Psoas muscle (tissue), 8 donors: ENCODE results near the gene ARFGAP3. TPM values are rescaled to one million over a fixed set of nuclear protein-coding genes. Genes with fewer than 3 reads are reported as not detected.

Source experiments
- ATAC-seq, 4 donors: fragments of 200-7000 bp; cut with Tn5 transposase; one replicate each; pipeline ENCODE4 v1.9.1; 2020; ENCODE audit warnings: moderate library complexity in 3 of 4, mild to moderate bottlenecking in 2 of 4
- DNase-seq, 2 donors: peaks; one replicate each; pipeline ENCODE4 v3.0.0-alpha.2; 2020
- H3K27ac ChIP-seq: fragments of 200-600 bp; one replicate; pipeline ENCODE4 v1.8.0; 2022
- H3K27me3 ChIP-seq, 3 donors: fragments of 200-600 bp in 1 of 3; one replicate each; pipeline versions ENCODE4 v1.6.1 to v1.8.0; 2013 to 2022; ENCODE audit warnings: low read length in 2 of 3, mild to moderate bottlenecking in 2 of 3, moderate library complexity in 1 of 3; ENCODE audit not compliant: insufficient read depth in 3 of 3
- H3K36me3 ChIP-seq, 2 donors: fragments of 200-600 bp in 1 of 2; one replicate each; pipeline versions ENCODE4 v1.6.1 to v1.8.0; 2013 to 2022; ENCODE audit warnings: low read depth in 1 of 2, mild to moderate bottlenecking in 1 of 2, moderate library complexity in 1 of 2; ENCODE audit not compliant: insufficient read depth in 1 of 2
- H3K4me1 ChIP-seq: fragments of 200-600 bp; one replicate; pipeline ENCODE4 v1.8.0; 2022
- H3K4me3 ChIP-seq: fragments of 200-600 bp; one replicate; pipeline ENCODE4 v1.8.0; 2022; ENCODE audit warnings: mild to moderate bottlenecking
- H3K9me3 ChIP-seq: fragments of 200-600 bp; one replicate; pipeline ENCODE4 v1.8.0; 2022
- WGBS, 3 donors: extraction: QIAGEN DNeasy Blood & Tissue Kit; methylation state at CpG; one replicate each; pipeline versions ENCODE4 v1.1.6 to v1.1.7; 2013; 5-methylcytosine and 5-hydroxymethylcytosine counted together
- intact Hi-C, 2 donors: fragments of 100-400 bp; cut with DNase I; formaldehyde crosslinking; loops; one replicate each; pipeline versions ENCODE4 v1.11.0 to v1.14.2; 2022
- polyA plus RNA-seq, 3 donors: library from polyadenylated mRNA; stranded (reverse); fragments of 200-250 nt; gene quantifications; one replicate each; pipeline ENCODE4 v1.2.3, GENCODE V29; 2013
- total RNA-seq, 4 donors: library from RNA; stranded (reverse); fragmentation: NEBNext Ultra II Directional in 2 of 4; extraction: Animal tissue kit (Norgen Biotek cat#: 25700) in 2 of 4; gene quantifications; one replicate each; pipeline versions ENCODE4 v1.2.1 to v1.2.4, GENCODE V29; 2021 to 2023
- TF ChIP-seq, protein P1 (sequence below): fragments of 200-600 bp; IDR thresholded peaks from one replicate; pipeline ENCODE4 v1.8.0; 2022; ENCODE audit warnings: antibody characterized with exemption
- donor health status: healthy with polysubstance abuse.
- donor health status: DM: no; HTN: no; CAD: no; lungs with moderate emphysema.
- donor health status: Bipolar disorder and iron deficiency.
- donor health status: healthy.
- donor health status: DM: yes; HTN: yes; CAD: no.
- donor health status: DM: no; HTN: no; CAD: no.
- donor health status: DM: no; HTN: no; CAD: no.
- donor health status: DM: yes; HTN: yes; CAD: no.

Gene ARFGAP3
- total and polyA plus RNA-seq, 7 donors = 18.4 to 36.1 (median 23.8) TPM

DNA sequence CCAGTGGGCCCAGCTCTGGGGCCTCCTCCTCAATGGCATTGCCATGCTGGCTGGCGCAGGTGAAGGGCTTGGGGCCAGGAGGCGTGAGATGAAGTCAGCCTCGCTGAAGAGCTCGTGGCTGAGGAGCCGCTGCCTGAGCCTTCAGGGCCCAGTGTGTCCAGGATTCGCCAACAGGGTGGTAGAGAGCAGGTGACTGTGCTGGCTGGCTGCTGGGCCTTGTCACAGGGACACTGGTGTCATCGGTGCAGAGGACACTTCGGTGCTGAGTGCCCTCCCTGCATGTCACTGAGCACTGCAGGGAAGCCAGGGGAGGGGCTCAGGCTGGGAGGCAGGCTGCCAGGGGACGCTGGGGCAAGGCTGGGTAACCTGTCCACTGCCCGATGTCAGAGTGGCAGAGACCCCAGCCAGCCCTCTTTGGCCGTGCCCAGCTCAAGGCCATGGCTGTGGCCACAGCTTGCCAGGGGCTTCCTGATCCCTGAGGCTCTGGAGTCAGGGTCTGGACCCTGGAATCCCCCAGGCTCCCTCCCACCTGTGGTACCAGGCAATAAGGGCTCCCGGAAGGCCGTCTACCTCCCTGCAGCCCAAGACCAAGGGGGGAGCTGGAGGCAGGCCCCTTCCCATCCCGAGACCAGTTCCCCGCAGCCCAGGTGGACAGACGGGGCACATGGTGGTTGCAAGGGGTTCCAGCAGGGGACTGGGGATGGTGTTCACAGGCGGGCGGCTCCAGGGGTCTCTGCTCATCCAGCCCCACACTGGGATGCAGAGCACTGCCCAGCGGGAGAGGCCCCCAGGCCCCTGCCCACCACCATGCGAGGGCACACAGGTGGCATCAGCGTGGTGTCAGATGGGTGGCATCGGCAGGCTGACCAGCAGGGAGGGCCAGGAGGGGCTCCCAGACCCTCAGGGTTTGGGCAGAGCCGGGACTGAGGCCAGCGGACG lies 63.9 kb downstream of the ARFGAP3 start:
- ATAC-seq = peak; percentile 68 to 82 (median 80)
- Histone ChIP-seq H3K27me3 (no peaks in the 10 kb centered on the region), H3K4me3 (no peak overlapping the region), H3K4me1 (peaks cover 9% of the 10 kb centered on the region), H3K27ac (peak overlapping the region; percentile 15), H3K36me3 (peaks cover 0 to 29% of the 10 kb centered on the region in 2 donors), H3K9me3 (no peaks in the 10 kb centered on the region)
- 69 to 74% (median 69%) methylated on average over 24 to 25 of the region's 25 CpGs for WGBS, 3 donors
- TF ChIP-seq, protein P1, sequence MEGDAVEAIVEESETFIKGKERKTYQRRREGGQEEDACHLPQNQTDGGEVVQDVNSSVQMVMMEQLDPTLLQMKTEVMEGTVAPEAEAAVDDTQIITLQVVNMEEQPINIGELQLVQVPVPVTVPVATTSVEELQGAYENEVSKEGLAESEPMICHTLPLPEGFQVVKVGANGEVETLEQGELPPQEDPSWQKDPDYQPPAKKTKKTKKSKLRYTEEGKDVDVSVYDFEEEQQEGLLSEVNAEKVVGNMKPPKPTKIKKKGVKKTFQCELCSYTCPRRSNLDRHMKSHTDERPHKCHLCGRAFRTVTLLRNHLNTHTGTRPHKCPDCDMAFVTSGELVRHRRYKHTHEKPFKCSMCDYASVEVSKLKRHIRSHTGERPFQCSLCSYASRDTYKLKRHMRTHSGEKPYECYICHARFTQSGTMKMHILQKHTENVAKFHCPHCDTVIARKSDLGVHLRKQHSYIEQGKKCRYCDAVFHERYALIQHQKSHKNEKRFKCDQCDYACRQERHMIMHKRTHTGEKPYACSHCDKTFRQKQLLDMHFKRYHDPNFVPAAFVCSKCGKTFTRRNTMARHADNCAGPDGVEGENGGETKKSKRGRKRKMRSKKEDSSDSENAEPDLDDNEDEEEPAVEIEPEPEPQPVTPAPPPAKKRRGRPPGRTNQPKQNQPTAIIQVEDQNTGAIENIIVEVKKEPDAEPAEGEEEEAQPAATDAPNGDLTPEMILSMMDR = no peak
- intact Hi-C loops = no loop called here
- peak; percentile 56 to 69 for DNase-seq

DNA sequence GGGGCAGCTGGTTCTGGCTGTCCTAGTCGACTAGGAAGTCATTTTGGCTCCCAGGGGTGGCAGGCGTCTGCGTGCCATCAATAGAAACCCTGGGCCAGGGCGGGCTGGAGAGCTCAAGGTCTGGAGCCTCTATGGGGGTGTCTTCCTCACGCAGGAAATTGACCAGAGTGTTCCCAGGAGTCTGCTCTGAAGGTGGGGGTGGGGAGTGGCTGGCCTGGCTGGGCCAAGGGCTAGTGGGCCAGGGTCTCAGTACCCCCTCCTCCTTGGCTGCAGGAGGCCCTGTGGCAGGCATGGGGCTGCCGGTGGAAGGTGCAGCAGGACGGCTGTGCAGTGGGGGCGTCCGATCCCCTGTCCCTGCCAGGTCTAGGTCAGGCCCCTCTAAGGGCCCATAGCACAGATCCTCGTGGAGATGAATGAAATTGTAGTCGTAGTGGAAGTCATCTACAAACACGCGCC lies 64.6 kb downstream of the ARFGAP3 start:
- Histone ChIP-seq H3K4me1 (peaks cover 9% of the 10 kb centered on the region), H3K4me3 (no peak overlapping the region), H3K9me3 (no peaks in the 10 kb centered on the region), H3K27me3 (no peaks in the 10 kb centered on the region), H3K27ac (peak overlapping the region; percentile 15), H3K36me3 (peaks cover 0 to 22% of the 10 kb centered on the region in 2 donors)
- 61 to 75% (median 73%) methylated on average over 13 of the region's 13 CpGs for WGBS, 3 donors
- no peak for DNase-seq
- no peak for ATAC-seq
- TF ChIP-seq, protein P1 = no peak
- intact Hi-C loops = no loop called here

DNA sequence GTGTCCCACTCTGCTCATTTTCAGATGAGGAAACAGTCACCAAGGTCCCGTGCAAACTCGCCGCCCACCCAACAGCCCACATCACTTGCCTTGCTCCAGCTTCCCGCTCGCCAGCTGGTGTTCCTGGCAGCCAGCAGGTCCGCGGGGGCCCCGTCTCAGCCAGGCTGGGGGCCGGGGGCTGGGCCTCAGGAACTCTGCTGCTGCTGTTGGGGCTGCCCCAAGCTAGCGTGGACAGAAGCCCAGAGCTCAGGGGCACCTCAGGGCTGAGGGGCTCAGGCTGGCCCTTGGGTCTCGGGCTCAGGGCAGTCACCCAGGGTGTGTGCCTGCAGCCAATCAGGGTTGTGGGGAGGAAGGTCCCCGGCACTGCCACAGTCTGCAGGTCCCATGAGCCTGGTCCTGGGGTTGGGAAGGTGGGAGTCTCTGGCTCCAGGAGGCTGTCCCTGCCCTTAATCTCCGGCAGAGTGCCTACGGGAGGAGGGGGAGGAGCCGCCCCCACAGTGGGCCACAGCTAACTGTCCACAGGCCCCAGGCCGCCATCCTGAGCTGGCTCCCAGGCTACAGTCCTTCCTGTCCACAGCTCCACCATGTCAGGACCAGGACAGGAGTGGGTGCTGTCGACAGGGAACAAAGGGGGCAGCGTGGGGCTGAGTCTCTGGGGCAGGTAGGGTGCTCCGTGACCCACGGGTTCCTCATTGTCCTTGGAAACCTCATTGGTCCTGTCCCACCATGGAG lies 65.2 kb downstream of the ARFGAP3 start:
- DNase-seq (peak; percentile 72 to 79), ATAC-seq (peak in 2 of 4 donors; percentile 3 to 17)
- no peaks in the 10 kb centered on the region for H3K27me3 ChIP-seq
- no peaks in the 10 kb centered on the region for H3K9me3 ChIP-seq
- no peak overlapping the region for H3K4me3 ChIP-seq
- H3K4me1 ChIP-seq = peaks cover 9% of the 10 kb centered on the region
- no peak overlapping the region for H3K27ac ChIP-seq
- TF ChIP-seq, protein P1 = no peak
- WGBS, 3 donors = 53 to 66% (median 55%) methylated on average over 20 of the region's 20 CpGs
- peaks cover 0 to 16% of the 10 kb centered on the region in 2 donors for H3K36me3 ChIP-seq
- intact Hi-C loops = no loop called here

DNA sequence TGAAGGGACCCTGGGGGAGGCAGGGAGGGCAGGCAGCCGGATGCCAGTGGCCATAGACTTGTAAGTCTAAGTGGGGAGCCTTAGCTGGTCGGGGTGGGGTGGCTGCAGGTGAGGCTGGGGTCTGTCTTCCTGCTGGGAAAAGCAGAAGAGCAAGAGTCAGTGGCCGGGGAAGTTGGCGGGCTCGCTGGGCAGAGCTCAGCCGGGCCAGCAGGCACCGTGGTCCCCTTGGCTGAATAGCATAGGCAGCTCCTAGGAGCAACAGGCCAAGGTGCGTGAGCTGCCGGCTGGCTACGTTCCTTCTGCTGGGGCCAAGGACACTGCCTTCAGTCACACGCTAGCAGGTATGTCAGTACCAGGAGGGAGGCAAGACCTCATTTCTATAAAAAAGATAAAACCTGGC lies 68.6 kb downstream of the ARFGAP3 start:
- TF ChIP-seq, protein P1 = no peak
- WGBS, 3 donors = 81 to 89% (median 83%) methylated on average over 11 of the region's 11 CpGs

More for the DNA sequence above, 68.6 kb downstream of the ARFGAP3 start:
- intact Hi-C loops = loop anchor here in 1 of 2 donors (10.0 kb wide), 1 partner anchor 306 kb away; no protein-coding TSS in a partner anchor
- Histone ChIP-seq H3K4me3 (no peak overlapping the region), H3K36me3 (no peaks in the 10 kb centered on the region), H3K27ac (no peak overlapping the region), H3K4me1 (peaks cover 9% of the 10 kb centered on the region), H3K9me3 (no peaks in the 10 kb centered on the region), H3K27me3 (no peaks in the 10 kb centered on the region)
- no peak for DNase-seq
- ATAC-seq = no peak
